Stimulated activated effector memory CD8-positive, alpha-beta T cell treated with anti-CD3 and anti-CD28 coated beads, Interleukin-12 subunit alpha, Interleukin-12 subunit beta, amount 100 ng/mL, for 72 hours (primary cell): Measurements from ENCODE around the gene LUZP4.

Experiments used
- ATAC-seq: fragments of 150-1000 bp; cut with Tn5 transposase; 2 replicates; pipeline ENCODE4 v1.10.0; 2021
- DNase-seq, 2 donors: peaks; one replicate each; pipeline ENCODE4 v3.0.0; 2021 to 2022; ENCODE audit warnings: low spot score in 2 of 2
- H3K27ac Mint-ChIP-seq: one replicate; pipeline ENCODE4 v1.8.0; 2022; ENCODE audit warnings: mild to moderate bottlenecking, mixed read lengths
- H3K36me3 Mint-ChIP-seq: one replicate; pipeline ENCODE4 v1.8.0; 2022; ENCODE audit warnings: mild to moderate bottlenecking, mixed read lengths
- H3K4me1 Mint-ChIP-seq: one replicate; pipeline ENCODE4 v1.8.0; 2022; ENCODE audit warnings: mixed read lengths
- H3K4me3 Mint-ChIP-seq: one replicate; pipeline ENCODE4 v1.8.0; 2022; ENCODE audit warnings: mild to moderate bottlenecking, mixed read lengths
- H3K9me3 Mint-ChIP-seq: one replicate; pipeline ENCODE4 v1.8.0; 2022; ENCODE audit warnings: mixed read lengths

LUZP4 gene, protein sequence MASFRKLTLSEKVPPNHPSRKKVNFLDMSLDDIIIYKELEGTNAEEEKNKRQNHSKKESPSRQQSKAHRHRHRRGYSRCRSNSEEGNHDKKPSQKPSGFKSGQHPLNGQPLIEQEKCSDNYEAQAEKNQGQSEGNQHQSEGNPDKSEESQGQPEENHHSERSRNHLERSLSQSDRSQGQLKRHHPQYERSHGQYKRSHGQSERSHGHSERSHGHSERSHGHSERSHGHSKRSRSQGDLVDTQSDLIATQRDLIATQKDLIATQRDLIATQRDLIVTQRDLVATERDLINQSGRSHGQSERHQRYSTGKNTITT

DNA sequence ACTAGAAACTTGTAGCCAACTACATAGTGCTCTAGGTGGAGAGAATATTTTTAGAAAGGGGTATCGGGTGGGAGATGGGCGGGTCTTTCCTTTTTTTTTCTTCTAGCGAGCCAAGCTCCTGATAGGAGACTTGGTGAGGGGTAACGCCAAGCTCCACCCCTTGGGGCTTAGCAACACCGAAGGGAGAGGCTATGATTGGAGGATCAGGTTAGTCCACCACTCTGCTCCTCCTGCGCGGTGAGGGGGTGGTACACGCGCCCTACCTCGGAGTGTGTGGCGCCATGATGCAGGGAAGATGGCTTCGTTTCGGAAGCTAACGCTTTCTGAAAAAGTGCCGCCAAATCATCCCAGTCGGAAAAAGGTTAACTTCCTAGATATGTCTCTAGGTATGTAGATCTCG is at the start of gene LUZP4:
LUZP4 (plus strand) TSS at position 251 of the 400 bp plus-strand sequence; CDS start at position 296, 45 bp downstream.
- no peaks in the 10 kb centered on the region for H3K36me3 Mint-ChIP-seq
- DNase-seq = no peak
- no peak for ATAC-seq
- no peak within 1 kb of the TSS for H3K27ac Mint-ChIP-seq
- no peak within 1 kb of the TSS for H3K4me3 Mint-ChIP-seq
- no peaks in the 10 kb centered on the region for H3K4me1 Mint-ChIP-seq
- no peaks in the 10 kb centered on the region for H3K9me3 Mint-ChIP-seq

- Mint-ChIP-seq H3K4me3 (no peak overlapping the region), H3K27ac (no peak overlapping the region), H3K9me3 (peaks cover 12% of the 10 kb centered on the region), H3K4me1 (no peaks in the 10 kb centered on the region), H3K36me3 (no peaks in the 10 kb centered on the region)
- DNase-seq (no peak), ATAC-seq (no peak)
Measured at GRCh38 chrX:115251458-115252233, 37.9 kb upstream of the LUZP4 start.

GRCh38 chrX:115255003-115255402 is 34.5 kb upstream of the LUZP4 start:
- Mint-ChIP-seq H3K4me1 (no peaks in the 10 kb centered on the region), H3K4me3 (no peak overlapping the region), H3K9me3 (peaks cover 17% of the 10 kb centered on the region), H3K36me3 (no peaks in the 10 kb centered on the region), H3K27ac (no peak overlapping the region)
- no peak for ATAC-seq
- DNase-seq = no peak

DNA sequence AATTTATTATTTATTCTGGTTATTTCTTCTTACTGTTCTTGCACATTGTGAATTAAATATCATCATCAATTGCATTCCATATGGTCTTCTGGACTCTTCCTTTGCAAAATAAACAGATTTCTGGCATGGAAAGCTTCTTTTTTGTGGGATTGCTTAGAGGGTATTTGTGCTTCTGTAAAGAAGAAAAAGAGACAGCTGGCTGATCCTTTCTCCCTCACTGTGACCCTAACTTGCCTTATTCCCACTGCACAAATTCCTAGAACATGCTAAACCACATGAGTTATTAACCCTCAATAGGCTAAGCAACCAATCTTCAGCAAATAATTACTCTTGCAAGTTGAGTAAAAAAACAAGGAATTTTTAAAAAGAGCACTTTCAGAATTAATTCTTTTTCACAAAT is 31.8 kb upstream of the LUZP4 start:
- DNase-seq (no peak), ATAC-seq (no peak)
- Mint-ChIP-seq H3K27ac (no peak overlapping the region), H3K36me3 (no peaks in the 10 kb centered on the region), H3K9me3 (peaks cover 14% of the 10 kb centered on the region), H3K4me1 (no peaks in the 10 kb centered on the region), H3K4me3 (no peak overlapping the region)

- no peak for ATAC-seq
- H3K36me3 Mint-ChIP-seq = no peaks in the 10 kb centered on the region
Measured at GRCh38 chrX:115259238-115259875, 30.2 kb upstream of the LUZP4 start.

GRCh38 chrX:115260330-115260729 is 29.2 kb upstream of the LUZP4 start:
- no peak for ATAC-seq
- Mint-ChIP-seq H3K4me1 (no peaks in the 10 kb centered on the region), H3K4me3 (no peak overlapping the region), H3K9me3 (peaks cover 12% of the 10 kb centered on the region), H3K36me3 (no peaks in the 10 kb centered on the region), H3K27ac (no peak overlapping the region)
- DNase-seq = no peak

More at GRCh38 chrX:115259238-115259875, 30.2 kb upstream of the LUZP4 start:
- no peak overlapping the region for H3K27ac Mint-ChIP-seq
- no peak overlapping the region for H3K4me3 Mint-ChIP-seq
- no peaks in the 10 kb centered on the region for H3K4me1 Mint-ChIP-seq
- no peak for DNase-seq
- peaks cover 12% of the 10 kb centered on the region for H3K9me3 Mint-ChIP-seq

DNA sequence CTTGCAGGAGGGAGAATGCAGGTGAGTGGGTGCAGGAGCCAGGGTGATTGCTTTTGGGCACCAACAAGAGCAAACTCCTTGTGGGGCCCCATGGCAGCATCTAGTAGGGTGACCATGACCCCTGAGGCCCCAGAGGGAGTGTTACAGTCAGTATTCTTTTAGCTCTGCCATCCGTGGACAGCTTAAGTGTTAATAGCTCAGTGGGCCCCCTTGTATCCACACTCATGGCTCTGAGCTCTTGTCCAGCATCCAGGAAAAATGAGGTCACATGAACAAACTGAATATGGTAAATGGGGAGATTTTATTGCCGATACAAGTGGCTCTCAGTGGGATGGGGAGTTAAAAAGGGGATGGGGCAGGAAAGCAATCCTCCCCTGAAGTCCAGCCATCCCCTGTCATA is 28.4 kb upstream of the LUZP4 start:
- ATAC-seq (no peak), DNase-seq (no peak)
- peaks cover 12% of the 10 kb centered on the region for H3K9me3 Mint-ChIP-seq
- H3K4me1 Mint-ChIP-seq = no peaks in the 10 kb centered on the region
- no peaks in the 10 kb centered on the region for H3K36me3 Mint-ChIP-seq
- H3K4me3 Mint-ChIP-seq = no peak overlapping the region
- no peak overlapping the region for H3K27ac Mint-ChIP-seq

DNA sequence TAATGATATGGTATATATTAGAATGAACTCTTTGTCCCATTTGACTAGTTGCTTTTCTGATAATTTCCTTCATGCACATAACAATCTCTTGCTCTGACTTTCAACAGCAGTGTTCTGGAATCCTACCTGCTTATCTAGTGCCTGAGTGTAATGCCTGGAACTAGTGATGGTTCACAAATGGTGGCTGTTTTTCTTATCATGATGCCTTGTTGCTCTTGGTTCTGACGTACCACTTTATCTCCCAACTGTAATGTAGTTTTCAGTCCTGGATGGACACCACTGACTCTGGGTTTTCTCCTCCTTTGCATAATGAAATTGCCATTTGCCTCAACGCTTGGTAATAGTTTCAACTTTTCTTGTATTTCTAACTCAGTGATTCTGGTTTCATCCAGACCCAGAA is 25.5 kb upstream of the LUZP4 start:
- ATAC-seq (no peak), DNase-seq (no peak)
- Mint-ChIP-seq H3K9me3 (peaks cover 6% of the 10 kb centered on the region), H3K27ac (no peak overlapping the region), H3K4me3 (no peak overlapping the region), H3K36me3 (no peaks in the 10 kb centered on the region), H3K4me1 (no peaks in the 10 kb centered on the region)

DNA sequence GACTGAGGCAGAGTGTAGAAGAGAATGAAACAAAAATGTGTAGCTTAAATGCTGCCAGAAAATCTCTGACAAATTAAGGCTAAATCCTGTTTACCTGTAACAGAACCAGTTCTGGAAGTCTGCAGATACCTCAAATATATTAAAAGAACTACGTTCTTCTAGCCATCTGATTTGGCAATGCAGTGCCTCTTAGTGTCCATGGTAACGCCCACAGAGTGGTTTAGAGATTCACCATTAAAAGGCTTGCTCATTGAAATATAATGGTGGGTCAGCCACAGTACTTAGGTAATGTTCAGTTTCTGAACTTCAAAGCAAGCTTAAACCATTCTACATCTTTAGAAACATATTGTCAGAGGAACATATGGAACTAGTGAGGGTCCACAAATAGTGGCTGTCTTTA is 23.2 kb upstream of the LUZP4 start:
- H3K4me1 Mint-ChIP-seq = no peaks in the 10 kb centered on the region
- ATAC-seq (no peak), DNase-seq (no peak)
- H3K27ac Mint-ChIP-seq = no peak overlapping the region
- no peak overlapping the region for H3K4me3 Mint-ChIP-seq
- H3K9me3 Mint-ChIP-seq = peaks cover 6% of the 10 kb centered on the region
- H3K36me3 Mint-ChIP-seq = no peaks in the 10 kb centered on the region

GRCh38 chrX:115268421-115268820 is 21.1 kb upstream of the LUZP4 start:
- DNase-seq = no peak
- no peak overlapping the region for H3K27ac Mint-ChIP-seq

GRCh38 chrX:115269051-115269683 is 20.3 kb upstream of the LUZP4 start:
- H3K27ac Mint-ChIP-seq = no peak overlapping the region
- H3K4me1 Mint-ChIP-seq = no peaks in the 10 kb centered on the region
- peaks cover 4% of the 10 kb centered on the region for H3K9me3 Mint-ChIP-seq
- ATAC-seq = no peak
- no peak for DNase-seq
- H3K4me3 Mint-ChIP-seq = no peak overlapping the region
- no peaks in the 10 kb centered on the region for H3K36me3 Mint-ChIP-seq

More at GRCh38 chrX:115268421-115268820, 21.1 kb upstream of the LUZP4 start:
- Mint-ChIP-seq H3K4me1 (no peaks in the 10 kb centered on the region), H3K4me3 (no peak overlapping the region), H3K9me3 (peaks cover 4% of the 10 kb centered on the region), H3K36me3 (no peaks in the 10 kb centered on the region)
- no peak for ATAC-seq

DNA sequence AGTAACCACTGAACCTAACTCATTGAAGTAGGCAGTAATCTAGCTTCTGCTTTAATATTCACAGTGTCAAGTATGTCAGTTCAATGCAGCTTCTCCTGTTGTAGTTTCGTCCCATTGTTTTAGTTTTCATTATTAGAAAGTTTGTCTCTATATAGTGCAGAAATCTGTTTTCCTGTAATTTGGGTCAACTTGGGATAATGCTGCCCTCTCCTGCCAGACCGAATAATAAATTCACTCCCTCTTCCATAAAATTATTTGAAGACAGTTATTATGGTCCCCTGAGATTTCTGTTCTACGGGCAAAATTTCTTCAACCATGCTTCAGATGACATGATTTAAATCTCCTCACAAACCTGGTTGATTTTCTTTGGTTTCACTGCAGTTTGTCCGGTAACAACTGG is 4.6 kb upstream of the LUZP4 start:
- ATAC-seq (no peak), DNase-seq (no peak)
- no peak overlapping the region for H3K4me3 Mint-ChIP-seq
- H3K27ac Mint-ChIP-seq = no peak overlapping the region
- no peaks in the 10 kb centered on the region for H3K36me3 Mint-ChIP-seq
- H3K4me1 Mint-ChIP-seq = no peaks in the 10 kb centered on the region
- no peaks in the 10 kb centered on the region for H3K9me3 Mint-ChIP-seq

- H3K4me3 Mint-ChIP-seq = no peak overlapping the region
- ATAC-seq = no peak
- no peaks in the 10 kb centered on the region for H3K4me1 Mint-ChIP-seq
- H3K36me3 Mint-ChIP-seq = no peaks in the 10 kb centered on the region
- no peak for DNase-seq
- peaks cover 3% of the 10 kb centered on the region for H3K9me3 Mint-ChIP-seq
- H3K27ac Mint-ChIP-seq = no peak overlapping the region
Measured at GRCh38 chrX:115297189-115297588, 7.7 kb downstream of the LUZP4 start.

GRCh38 chrX:115311139-115311538 is 21.6 kb downstream of the LUZP4 start:
- Mint-ChIP-seq H3K36me3 (no peaks in the 10 kb centered on the region), H3K27ac (no peak overlapping the region), H3K4me1 (no peaks in the 10 kb centered on the region), H3K4me3 (no peak overlapping the region), H3K9me3 (no peaks in the 10 kb centered on the region)
- DNase-seq (no peak), ATAC-seq (no peak)

GRCh38 chrX:115311601-115312001 is 22.1 kb downstream of the LUZP4 start:
- Mint-ChIP-seq H3K4me1 (no peaks in the 10 kb centered on the region), H3K36me3 (no peaks in the 10 kb centered on the region), H3K9me3 (no peaks in the 10 kb centered on the region), H3K4me3 (no peak overlapping the region), H3K27ac (no peak overlapping the region)
- DNase-seq (no peak), ATAC-seq (no peak)
